Uterus (tissue), 2 donors: ENCODE measurements around the gene URGCP.

Source experiments
- POLR2A ChIP-seq, 2 donors: fragments of 450-650 bp; IDR thresholded peaks; one replicate each; pipeline ENCODE4 v1.6.1; 2016; ENCODE audit warnings: antibody characterized with exemption in 2 of 2, mild to moderate bottlenecking in 1 of 2, moderate library complexity in 1 of 2
- TF ChIP-seq, protein P1 (sequence below), 4 experiments: fragments of 200-600 bp in 2 of 4; fragments of 450-650 bp in 2 of 4; sonication (generic) in 2 of 4; IDR thresholded peaks; one replicate each; pipeline ENCODE4 v1.5.1; 2016 to 2019; ENCODE audit warnings: antibody characterized with exemption in 4 of 4, mild to moderate bottlenecking in 2 of 4, moderate library complexity in 1 of 4

DNA sequence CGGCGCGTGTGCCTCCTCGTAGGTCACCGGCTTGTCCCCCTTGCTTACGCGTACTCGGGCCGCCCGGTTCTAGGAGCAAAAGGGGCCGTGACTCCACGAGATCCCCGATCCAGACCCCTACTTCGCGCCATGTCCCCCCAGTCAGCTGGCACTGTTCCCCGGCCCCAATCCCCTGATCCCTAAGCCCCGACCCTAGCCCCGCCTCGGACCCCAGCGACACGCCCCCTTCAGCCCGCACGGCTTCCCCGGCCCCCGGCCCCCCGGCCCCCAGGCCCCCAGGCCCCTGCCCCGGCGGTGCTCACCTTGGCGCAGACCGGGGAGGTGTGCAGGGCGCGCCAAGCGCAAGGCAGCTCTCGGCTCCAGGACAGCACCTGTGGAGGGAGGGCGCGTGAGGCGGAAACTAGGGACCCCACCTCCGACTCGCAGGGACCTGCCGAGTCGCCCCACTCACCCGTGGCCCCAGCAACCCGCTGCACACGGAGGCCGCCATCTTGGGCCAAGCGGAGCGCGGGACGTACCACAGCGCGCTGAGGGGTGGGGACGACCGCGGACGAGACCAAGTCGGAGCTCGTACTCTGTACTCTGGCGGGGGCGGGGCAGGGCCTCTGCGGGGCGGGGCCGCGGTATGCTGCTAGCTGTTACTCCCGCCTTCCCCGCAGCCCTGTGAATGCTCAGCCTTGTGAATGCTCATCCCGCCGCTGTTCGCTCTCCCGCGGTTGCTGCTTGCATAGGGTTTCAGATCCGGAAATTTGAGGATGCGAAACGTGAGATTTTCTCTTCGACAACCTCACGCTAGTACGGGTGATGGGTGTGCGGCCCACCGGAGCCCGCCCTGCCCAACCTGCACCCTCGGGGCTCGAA, 37.2 kb downstream of the URGCP start, which contains the start of gene MRPS24:
- TF ChIP-seq, protein P1, sequence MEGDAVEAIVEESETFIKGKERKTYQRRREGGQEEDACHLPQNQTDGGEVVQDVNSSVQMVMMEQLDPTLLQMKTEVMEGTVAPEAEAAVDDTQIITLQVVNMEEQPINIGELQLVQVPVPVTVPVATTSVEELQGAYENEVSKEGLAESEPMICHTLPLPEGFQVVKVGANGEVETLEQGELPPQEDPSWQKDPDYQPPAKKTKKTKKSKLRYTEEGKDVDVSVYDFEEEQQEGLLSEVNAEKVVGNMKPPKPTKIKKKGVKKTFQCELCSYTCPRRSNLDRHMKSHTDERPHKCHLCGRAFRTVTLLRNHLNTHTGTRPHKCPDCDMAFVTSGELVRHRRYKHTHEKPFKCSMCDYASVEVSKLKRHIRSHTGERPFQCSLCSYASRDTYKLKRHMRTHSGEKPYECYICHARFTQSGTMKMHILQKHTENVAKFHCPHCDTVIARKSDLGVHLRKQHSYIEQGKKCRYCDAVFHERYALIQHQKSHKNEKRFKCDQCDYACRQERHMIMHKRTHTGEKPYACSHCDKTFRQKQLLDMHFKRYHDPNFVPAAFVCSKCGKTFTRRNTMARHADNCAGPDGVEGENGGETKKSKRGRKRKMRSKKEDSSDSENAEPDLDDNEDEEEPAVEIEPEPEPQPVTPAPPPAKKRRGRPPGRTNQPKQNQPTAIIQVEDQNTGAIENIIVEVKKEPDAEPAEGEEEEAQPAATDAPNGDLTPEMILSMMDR (IDR thresholded peaks at IDR 0.05): no peak
- peak; percentile 46 to 59 for TF ChIP-seq POLR2A (IDR thresholded peaks at IDR 0.05)
